ENCODE results near the gene CCDC138. TPM values are rescaled to one million over a fixed set of nuclear protein-coding genes. Genes with fewer than 3 reads are reported as not detected.

Gene CCDC138
- total RNA-seq, 2 donors from 2014 or later = 1.1 to 4.5 TPM

DNA sequence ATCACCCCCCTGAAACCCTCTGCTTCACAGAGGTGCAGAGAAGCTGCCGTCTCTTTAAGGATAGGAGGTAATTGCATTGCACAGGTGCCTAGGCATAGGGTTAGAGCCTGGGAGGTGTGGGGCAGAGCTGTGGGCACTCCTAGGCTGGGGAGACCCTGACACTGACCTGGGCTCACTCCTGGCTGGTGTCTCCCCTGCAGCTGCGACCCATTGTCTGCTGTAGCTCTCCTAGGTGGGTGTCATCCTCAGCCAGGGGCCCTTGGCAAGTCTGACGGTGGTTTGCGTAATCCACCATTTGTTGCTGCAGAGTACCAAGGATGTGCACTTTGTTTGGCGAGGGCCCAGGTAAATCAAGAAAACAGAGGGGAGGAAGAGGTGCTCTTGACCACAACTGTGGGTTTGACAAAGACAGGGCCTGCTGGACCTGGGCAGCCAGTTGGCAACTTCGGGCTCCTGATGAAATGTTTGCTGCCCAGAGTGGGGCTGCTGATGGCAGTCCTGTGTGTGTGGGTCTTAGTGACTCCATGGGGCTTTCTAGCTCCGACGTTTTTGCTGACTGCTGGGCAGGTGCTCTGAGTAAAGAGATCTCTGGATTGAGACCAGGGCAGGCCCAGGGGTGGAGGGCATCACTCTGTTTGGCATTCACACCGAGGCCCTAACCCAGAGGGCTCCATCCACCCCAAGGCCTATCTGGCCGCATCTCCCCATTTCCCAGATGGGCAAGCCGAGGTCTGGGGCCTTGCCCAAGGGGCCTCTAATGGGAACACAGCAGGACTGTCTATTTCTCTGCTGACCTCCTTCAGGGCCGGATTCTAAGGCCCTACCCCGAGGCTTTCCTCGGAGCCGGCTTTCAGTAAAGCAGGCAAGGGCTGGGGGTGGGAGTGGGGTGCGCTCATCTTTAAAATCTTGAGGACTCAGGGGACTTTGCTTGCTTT lies 134.8 kb downstream of the CCDC138 start:
- DNase-seq (ENCODE audit: low spot score) (no peak), ATAC-seq (ENCODE audit: insufficient number of reproducible peaks, low FRiP score, low read depth) (no peak)
- Histone ChIP-seq H3K4me3 (no peak overlapping the region), H3K27me3 (replicated peaks; ENCODE audit: insufficient read depth) (no peaks in the 10 kb centered on the region), H3K36me3 (no peaks in the 10 kb centered on the region), H3K4me1 (ENCODE audit: control insufficient read depth in 1 of 2, low read depth in 2 of 2) (no peaks in the 10 kb centered on the region), H3K27ac (no peak overlapping the region), H3K9me3 (no peaks in the 10 kb centered on the region)
- TF ChIP-seq, protein P1, sequence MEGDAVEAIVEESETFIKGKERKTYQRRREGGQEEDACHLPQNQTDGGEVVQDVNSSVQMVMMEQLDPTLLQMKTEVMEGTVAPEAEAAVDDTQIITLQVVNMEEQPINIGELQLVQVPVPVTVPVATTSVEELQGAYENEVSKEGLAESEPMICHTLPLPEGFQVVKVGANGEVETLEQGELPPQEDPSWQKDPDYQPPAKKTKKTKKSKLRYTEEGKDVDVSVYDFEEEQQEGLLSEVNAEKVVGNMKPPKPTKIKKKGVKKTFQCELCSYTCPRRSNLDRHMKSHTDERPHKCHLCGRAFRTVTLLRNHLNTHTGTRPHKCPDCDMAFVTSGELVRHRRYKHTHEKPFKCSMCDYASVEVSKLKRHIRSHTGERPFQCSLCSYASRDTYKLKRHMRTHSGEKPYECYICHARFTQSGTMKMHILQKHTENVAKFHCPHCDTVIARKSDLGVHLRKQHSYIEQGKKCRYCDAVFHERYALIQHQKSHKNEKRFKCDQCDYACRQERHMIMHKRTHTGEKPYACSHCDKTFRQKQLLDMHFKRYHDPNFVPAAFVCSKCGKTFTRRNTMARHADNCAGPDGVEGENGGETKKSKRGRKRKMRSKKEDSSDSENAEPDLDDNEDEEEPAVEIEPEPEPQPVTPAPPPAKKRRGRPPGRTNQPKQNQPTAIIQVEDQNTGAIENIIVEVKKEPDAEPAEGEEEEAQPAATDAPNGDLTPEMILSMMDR (IDR thresholded peaks at IDR 0.05) = no peak

DNA sequence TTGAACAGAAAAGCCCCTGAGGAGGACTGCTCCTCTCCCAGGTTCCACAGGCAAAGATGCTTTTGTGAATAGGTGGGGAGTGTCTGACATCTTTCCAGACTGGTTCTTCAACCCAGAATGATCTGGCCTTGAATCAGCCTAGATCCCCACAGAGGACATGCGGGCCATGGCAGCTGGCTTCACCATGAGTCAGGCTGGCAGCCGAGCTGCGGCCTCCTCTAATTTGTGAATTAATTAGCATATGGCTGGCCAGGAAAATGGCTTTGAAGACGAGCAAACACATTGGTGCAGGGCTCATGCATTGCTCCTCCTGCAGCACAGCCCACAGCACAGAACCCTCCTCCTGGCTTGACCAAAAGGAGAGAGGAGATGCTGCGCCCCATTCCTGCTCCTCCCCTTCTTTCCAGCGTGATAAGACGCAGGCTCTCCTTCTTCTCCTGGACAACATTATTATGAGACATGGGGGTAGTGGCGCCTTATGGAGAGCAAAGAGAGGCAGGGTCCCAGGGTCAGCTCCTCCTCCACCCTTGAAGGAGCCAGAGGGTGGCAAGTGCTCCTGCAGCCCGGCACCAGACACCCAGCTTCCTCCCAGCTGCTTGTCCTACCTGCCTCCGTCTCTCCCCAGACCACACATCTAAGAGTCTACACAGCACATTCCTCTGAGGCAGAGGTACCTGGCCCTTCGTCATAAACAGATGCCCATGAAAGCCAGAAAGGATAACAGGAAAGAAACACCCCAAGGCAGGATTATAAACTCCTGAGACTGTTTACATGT lies 135.8 kb downstream of the CCDC138 start:
- no peak for DNase-seq (ENCODE audit: low spot score)
- no peaks in the 10 kb centered on the region for H3K9me3 ChIP-seq
- H3K4me3 ChIP-seq = no peak overlapping the region
- no peaks in the 10 kb centered on the region for H3K4me1 ChIP-seq (ENCODE audit: control insufficient read depth in 1 of 2, low read depth in 2 of 2)
- H3K36me3 ChIP-seq = no peaks in the 10 kb centered on the region
- no peaks in the 10 kb centered on the region for H3K27me3 ChIP-seq (replicated peaks; ENCODE audit: insufficient read depth)
- TF ChIP-seq, protein P1 (IDR thresholded peaks at IDR 0.05) = no peak
- H3K27ac ChIP-seq = no peak overlapping the region
- no peak for ATAC-seq (ENCODE audit: insufficient number of reproducible peaks, low FRiP score, low read depth)

DNA sequence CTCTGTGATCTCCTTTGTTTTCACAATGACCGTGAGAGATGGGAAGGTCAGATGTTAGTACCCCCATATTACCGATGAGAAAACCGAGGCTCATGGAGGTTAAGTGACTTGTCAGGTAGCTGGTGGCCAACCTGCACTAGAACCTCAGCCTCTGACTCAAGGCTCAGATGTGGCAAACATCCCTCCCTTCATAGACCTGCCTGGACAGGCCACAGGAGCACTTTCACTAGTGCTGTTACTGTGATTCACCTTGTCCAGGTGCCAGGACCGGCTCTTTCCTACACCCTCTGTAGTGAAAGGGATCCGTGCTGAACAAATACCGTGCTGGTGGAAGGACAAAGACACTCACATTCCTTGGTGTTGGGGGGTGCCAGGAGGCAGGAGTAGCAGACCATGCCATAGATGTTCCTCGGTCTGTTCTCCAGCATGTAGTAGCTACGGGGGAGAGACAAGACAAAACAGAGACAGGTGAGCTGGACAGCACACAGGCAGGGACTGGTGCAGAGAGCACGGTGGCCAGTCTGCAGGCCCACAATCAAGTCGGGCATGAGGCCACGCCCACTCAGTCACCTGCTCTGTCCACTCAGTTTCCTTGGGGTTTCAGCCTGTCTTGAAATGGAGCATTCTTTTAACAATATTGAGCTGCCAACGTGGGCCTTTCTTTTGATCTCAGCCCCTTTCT lies 136.6 kb downstream of the CCDC138 start:
- no peaks in the 10 kb centered on the region for H3K4me1 ChIP-seq (ENCODE audit: control insufficient read depth in 1 of 2, low read depth in 2 of 2)
- DNase-seq (ENCODE audit: low spot score) (no peak), ATAC-seq (ENCODE audit: insufficient number of reproducible peaks, low FRiP score, low read depth) (no peak)

DNA sequence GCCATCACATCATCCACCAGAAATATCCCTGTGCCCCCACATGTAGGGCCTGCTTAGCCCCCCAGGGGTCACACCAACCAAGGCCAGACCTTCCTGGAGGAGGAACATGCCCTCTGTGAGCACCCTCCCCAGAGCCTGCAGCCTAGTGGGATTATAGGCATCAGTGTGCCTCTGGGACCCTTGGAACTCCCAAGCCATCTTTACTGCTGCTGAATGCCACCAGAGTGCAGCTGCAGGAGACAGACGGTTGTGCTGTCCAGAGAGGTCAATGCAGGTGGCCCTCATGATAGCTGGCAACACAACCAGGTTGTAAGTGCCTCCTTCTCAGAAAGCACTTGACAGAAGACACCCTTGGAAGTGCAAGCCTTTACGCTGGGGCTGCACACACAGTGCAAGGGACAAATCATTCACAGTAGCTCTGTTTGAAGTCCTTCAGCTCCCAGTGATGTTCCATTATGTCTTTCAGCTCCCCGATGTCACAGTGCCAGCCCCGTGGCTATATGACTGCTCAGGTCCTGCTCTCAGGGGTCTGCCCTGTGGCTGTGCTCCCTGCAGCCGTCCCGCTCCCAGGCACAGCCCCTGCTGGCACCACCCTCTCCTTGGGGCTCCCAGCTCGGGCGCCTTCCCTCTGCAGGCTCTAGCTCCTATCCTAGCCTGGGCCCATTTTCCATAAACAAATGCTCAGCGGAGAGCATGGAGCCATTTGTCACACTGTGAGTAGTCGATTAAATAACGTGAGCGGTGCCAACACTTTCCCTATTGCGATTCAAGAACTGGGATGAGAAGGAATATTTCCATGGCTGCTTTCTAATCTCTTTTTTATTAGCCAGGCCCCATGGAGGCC lies 137.4 kb downstream of the CCDC138 start:
- DNase-seq (ENCODE audit: low spot score) = no peak
- TF ChIP-seq, protein P1 (IDR thresholded peaks at IDR 0.05) = no peak

More for the DNA sequence above, 136.6 kb downstream of the CCDC138 start:
- no peaks in the 10 kb centered on the region for H3K27me3 ChIP-seq (replicated peaks; ENCODE audit: insufficient read depth)
- H3K4me3 ChIP-seq = no peak overlapping the region
- H3K9me3 ChIP-seq = no peaks in the 10 kb centered on the region
- no peaks in the 10 kb centered on the region for H3K36me3 ChIP-seq
- TF ChIP-seq, protein P1 (IDR thresholded peaks at IDR 0.05) = no peak
- H3K27ac ChIP-seq = no peak overlapping the region

More for the DNA sequence above, 137.4 kb downstream of the CCDC138 start:
- Histone ChIP-seq H3K27me3 (replicated peaks; ENCODE audit: insufficient read depth) (no peaks in the 10 kb centered on the region), H3K4me1 (ENCODE audit: control insufficient read depth in 1 of 2, low read depth in 2 of 2) (no peaks in the 10 kb centered on the region), H3K36me3 (no peaks in the 10 kb centered on the region), H3K9me3 (no peaks in the 10 kb centered on the region), H3K27ac (no peak overlapping the region), H3K4me3 (no peak overlapping the region)
- no peak for ATAC-seq (ENCODE audit: insufficient number of reproducible peaks, low FRiP score, low read depth)

All from thoracic aorta (tissue), 2 donors.